Activated CD4-positive, CD25-positive, alpha-beta regulatory T cell (primary cell): Measurements from ENCODE around the gene DGKZ.
A peak's percentile ranks its signal among the peaks of the same experiment; 100 is the strongest.
"Not testable (repeated sequence)": the region's sequence is repeated elsewhere in the genome, so short reads cannot be mapped to it uniquely, and the experiment has no call there.

ENCODE experiments used
- DNase-seq, 4 experiments: peaks; one replicate each; lab custom pipeline; 2025; lab: John Stamatoyannopoulos, UW

The DGKZ gene

GRCh38 chr11:46367244-46367915 lies 20.1 kb downstream of the DGKZ start:
- DNase-seq, result peak; percentile 42 to 62 (median 52)

GRCh38 chr11:46367916-46368267 lies 20.6 kb downstream of the DGKZ start:
- no peak for DNase-seq

- DNase-seq, result peak in 3 of 4 experiments; percentile 35 to 39 (median 37)
These were observed 22.3 kb downstream of the DGKZ start for GRCh38 chr11:46369458-46370152.

DNA sequence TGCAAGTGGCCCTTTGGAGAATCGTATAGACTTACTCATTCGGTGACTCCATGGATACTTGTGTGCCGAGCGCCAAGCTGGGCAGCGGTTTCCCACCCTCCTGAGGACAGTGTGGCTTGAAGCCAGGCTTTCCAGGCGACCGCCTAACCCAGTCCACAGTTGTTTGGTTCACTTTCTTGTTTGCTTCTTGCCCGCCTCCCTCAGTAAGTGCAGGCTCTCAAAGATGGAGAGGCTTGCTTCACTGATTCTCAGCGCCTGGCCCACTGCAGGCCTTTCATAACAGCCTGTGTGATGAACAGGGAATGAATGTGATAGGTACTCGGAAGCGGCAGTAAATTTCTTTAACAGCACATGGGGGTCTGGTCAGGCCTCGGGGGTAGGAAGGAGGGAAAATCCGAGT lies 23.0 kb downstream of the DGKZ start:
- no peak for DNase-seq

DNA sequence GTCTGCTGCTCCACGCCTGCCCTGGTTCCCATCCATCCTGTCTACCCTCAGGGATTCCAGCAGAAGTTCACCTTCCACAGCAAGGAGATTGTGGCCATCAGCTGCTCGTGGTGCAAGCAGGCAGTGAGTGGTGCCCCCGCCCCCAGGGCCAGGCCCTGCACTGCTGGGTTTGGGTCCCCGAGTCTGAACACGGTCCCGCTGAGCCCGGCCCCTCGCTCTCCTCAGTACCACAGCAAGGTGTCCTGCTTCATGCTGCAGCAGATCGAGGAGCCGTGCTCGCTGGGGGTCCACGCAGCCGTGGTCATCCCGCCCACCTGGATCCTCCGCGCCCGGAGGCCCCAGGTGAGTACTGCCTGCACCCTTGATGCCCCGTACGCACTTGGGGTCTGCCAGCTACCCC lies 24.0 kb downstream of the DGKZ start:
- DNase-seq, result not testable (repeated sequence)

GRCh38 chr11:46372086-46372485 lies 24.8 kb downstream of the DGKZ start:
- no peak for DNase-seq

DNA sequence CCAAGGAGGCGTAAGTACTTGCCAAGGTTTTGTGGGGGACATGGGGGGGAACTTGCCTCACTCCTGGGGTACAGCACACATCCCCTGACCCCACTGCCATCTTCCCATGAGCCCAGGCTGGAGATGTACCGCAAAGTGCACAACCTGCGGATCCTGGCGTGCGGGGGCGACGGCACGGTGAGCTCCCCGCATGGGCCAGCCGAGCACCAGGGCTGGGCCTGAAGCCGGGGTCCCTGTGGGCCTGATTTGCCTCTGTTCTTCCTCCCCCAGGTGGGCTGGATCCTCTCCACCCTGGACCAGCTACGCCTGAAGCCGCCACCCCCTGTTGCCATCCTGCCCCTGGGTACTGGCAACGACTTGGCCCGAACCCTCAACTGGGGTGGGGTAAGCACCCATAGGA lies 25.2 kb downstream of the DGKZ start:
- not testable (repeated sequence) for DNase-seq

DNA sequence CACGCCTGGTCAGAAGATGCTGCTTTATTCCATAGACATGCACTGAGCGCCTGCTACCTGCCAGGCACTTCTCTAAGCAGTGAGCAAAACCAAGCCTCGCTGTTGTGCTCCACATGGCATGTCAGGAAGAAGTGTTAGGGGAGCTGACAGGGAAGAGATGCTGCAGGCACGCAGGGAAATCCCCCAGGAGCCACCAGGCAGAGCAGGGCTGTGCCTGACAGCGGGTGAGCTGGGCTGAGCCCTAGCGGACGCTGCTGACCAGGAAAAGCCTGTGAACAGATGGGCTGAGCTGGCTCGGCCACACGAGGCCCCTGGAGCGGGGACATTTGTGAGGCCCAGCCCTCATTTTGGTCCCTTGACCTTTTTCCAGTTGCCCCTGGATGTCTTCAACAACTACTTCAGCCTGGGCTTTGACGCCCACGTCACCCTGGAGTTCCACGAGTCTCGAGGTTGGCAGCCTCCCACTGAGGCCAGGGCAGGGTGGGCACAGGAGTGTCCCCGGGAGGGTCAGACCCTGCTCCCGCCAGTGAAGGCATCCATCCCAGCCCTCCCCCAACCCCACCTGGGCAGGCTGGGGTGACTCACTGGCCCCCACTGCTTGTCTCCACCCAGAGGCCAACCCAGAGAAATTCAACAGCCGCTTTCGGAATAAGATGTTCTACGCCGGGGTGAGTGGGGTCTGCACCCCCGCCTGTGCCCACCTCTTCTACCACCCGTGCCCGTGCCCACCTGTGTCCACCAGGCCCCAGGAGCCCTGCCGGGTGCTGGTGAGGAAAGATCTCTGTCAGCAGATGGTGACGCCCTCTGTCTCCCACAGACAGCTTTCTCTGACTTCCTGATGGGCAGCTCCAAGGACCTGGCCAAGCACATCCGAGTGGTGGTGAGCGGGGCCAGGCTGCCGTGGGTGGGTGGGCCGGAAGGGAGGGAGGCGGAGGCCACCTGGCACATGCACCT lies 26.8 kb downstream of the DGKZ start:
- DNase-seq, result no peak

GRCh38 chr11:46374815-46375214 lies 27.6 kb downstream of the DGKZ start:
- DNase-seq, result no peak

DNA sequence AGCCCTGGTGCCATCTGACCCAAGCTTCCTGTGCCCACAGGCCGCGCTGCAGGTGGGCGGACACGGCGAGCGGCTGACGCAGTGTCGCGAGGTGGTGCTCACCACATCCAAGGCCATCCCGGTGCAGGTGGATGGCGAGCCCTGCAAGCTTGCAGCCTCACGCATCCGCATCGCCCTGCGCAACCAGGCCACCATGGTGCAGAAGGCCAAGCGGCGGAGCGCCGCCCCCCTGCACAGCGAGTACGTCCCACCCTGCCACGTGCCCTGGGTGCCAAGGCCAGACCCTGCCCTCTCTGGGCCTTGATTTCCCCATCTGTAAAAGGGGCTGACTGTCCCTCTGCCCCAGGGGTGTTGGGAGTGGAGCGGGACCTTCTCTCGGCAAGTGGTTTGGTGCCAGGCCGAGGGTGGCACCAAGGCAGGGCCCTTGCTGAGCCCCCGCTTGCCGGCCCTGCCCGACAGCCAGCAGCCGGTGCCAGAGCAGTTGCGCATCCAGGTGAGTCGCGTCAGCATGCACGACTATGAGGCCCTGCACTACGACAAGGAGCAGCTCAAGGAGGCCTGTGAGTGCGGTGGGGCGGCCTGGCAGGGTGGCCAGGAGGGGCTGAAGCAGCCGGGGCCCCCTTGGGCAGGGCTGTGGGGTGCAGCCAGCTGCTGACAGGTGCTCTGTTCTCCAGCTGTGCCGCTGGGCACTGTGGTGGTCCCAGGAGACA lies 28.3 kb downstream of the DGKZ start:
- no peak for DNase-seq

DNA sequence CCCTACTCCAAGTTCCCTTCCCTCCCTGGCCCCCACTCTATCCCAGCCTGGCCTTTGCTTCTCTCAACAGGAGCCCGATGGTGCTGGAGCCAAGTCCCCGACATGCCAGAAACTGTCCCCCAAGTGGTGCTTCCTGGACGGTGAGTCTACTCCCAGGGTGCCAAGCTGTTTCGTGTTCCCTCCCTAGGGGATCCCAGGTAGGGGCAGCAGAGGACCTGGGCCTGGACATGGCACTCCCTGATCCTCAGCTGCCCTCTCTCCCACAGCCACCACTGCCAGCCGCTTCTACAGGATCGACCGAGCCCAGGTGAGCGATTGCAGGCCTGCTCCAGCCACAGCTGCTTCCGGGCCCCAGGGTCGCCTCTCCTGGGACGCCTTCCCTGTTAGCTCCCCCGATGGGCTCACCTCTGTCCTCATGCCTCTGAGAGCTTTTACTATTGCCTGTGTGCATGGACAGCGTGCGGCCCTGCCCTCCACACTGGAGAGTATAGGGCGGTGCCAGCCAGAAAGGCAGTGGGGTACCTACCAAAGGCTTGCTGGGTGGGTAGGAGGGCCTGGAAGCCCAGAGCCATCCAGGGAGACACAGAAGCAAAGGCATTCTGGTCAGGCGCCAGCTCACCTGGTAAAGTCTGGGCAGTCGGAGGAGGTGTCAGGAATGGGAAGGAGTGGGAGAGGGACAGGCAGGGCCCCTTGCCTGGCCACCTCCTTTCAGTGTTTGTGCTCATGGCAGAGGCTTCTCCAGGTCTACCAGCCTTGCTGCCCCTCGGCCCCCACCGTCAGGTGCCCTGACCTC lies 29.2 kb downstream of the DGKZ start:
- no peak for DNase-seq

GRCh38 chr11:46377290-46377689 lies 30.0 kb downstream of the DGKZ start:
- DNase-seq, result no peak

DNA sequence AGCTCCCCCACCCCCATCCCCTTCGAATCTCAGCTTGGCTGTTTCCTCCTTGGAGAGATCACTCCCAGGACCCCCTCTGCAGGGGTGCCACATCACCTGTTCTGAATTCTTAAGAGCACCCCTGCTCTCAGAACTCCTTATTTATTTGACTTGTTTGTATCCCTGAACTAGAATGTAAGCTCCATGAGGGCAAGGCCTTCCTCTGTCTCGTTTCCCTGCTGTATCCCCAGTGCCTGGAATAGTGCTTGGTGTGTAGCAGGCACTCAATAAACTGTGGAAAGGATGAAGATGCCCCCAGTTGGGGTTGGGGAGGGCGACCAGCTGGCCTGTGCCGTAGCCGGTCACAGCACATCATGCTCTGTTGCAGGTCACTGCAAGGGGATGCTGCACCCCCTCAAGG lies 30.6 kb downstream of the DGKZ start:
- DNase-seq, result no peak

DNA sequence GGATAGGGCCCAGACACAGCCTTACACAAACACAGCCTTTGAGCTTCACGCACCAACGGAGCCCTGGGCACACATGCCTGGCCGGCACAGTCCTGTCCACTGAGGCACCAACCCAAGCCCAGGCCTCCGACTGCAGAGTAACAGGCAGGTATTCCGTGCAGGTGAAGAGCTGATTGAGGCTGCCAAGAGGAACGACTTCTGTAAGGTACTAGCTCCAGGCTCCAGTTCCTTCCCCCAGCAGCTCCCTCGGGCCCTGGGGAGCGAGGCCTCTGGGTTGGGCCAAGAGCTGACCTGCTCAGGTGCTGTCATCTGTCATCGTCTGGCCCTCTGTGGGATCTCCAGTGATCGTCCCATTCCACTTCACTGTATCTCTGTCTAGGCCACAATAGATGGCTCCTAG lies 31.0 kb downstream of the DGKZ start:
- no peak for DNase-seq

DNA sequence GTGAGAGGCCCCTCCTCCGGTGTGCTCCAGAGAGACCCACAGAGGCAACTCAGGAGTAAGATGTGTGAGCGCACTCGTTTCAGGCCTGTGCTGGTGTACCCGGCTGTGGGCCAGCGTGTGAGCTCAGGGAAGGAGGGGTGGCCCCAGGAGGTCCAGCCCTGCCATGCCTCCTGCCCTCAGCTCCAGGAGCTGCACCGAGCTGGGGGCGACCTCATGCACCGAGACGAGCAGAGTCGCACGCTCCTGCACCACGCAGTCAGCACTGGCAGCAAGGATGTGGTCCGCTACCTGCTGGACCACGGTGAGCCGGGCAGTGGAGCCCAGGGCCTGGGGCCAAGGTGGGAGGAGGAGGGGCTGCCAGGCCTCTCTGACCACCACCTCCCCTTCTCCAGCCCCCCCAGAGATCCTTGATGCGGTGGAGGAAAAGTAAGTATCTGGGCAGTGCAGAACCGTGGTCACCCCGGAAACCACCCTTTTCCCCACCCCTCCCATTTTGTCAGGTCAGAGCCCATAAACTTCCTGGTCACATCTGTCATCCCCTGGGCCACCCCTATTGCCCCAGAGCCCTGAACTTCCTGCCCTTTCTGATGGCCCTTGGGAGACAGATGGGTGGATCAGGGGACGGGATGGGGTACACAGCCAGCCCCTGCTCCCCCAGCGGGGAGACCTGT lies 31.7 kb downstream of the DGKZ start:
- DNase-seq, result no peak

DNA sequence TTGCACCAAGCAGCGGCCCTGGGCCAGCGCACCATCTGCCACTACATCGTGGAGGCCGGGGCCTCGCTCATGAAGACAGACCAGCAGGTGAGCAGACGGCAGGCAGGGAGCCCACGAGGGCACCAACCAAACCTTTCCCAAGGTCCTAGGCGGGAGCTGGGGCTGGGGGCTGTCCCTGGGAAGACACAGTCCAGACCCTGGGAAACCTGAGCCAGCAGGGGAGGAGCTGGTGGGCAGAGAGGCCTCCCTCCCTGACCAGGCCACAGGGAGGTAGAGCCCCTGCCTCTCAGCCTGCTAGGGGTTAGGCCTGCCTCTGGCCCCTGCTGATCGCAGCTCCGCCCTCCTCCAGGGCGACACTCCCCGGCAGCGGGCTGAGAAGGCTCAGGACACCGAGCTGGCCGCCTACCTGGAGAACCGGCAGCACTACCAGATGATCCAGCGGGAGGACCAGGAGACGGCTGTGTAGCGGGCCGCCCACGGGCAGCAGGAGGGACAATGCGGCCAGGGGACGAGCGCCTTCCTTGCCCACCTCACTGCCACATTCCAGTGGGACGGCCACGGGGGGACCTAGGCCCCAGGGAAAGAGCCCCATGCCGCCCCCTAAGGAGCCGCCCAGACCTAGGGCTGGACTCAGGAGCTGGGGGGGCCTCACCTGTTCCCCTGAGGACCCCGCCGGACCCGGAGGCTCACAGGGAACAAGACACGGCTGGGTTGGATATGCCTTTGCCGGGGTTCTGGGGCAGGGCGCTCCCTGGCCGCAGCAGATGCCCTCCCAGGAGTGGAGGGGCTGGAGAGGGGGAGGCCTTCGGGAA lies 32.4 kb downstream of the DGKZ start:
- DNase-seq, result not testable (repeated sequence)

DNA sequence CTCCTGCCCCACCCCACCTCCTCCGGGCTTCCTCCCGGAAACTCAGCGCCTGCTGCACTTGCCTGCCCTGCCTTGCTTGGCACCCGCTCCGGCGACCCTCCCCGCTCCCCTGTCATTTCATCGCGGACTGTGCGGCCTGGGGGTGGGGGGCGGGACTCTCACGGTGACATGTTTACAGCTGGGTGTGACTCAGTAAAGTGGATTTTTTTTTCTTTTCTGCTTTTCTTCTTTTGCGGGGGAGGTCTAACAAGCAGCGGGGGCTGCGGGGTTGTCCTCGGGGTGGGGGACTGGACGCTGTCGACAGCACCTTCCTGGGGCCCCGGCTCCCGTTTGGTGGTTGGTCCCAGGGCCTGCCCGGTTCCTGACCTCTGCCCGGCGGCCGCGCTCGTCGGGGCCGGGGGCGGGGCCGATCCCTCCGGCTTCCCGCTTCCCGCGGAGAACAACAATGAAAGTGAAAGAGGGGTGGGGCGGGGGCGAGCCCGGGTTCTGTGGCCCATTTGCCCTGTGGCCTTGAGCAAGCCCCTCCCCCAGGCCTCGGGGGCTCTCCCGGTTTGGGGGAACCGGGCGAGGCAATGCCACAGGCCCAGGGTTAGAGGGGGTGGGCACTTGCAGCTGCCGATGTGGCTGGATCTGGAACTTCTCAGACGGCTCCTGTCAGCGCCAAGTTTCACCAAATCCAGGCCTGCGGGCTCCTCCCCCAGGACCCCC lies 33.2 kb downstream of the DGKZ start:
- peak in 3 of 4 experiments; percentile 26 to 31 (median 29) for DNase-seq

DNA sequence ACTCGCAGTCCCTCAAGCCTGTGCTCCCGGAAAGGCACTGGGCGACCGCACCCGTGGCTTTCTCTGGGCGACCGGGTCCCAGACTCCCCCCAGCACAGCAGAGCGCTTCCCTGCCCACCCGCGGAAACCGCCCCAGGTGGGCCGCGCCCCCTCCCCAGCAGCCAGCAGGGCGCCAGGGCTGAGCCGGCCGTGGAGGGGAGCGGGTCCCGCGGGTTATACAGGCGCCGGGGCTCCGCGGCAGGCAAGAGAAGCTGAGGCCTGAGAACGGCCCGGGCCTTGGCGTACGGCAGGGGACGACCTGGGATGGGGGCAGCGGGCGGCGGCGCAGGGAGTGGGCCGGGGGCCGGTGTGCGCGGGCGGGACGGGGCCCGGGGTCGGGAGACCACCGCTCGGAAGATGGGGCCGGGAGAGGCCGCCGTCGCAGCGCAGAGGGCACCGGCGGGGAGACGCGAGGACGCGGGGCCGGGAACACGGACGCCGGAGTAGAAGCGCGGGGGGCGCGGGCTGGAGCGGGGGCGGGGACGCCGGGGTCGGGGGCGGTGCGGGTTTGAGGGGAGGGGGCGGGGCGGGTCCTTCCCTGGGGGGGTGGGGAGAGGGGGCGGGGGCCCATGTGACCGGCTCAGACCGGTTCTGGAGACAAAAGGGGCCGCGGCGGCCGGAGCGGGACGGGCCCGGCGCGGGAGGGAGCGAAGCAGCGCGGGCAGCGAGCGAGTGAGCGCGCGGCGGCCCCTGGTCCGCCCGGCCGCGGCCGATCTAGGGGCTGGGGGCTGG lies 34.0 kb downstream of the DGKZ start, which contains the start of gene MDK:
Gene MDK (plus strand): TSS at position 622 of the 771 bp plus-strand sequence. CDS start 389 bp downstream, outside the sequence.
- no peak for DNase-seq
